Neural cell (in vitro differentiated cells): ENCODE data around the gene CSF2RB. TPM values are rescaled to one million over a fixed set of nuclear protein-coding genes. Genes with fewer than 3 reads are reported as not detected.

ENCODE experiments used
- H2AFZ ChIP-seq: fragments of 200-600, 300-800 bp; sonication (generic), shearing (Covaris generic); 2 replicates; pipeline ENCODE4 v1.6.0; 2014; ENCODE audit warnings: low read depth, mild to moderate bottlenecking, antibody characterized with exemption, low read length, moderate library complexity
- H3F3A ChIP-seq: fragments of 200-600 bp; shearing (Covaris generic); 2 replicates; pipeline ENCODE4 v1.6.1; 2016; ENCODE audit warnings: mild to moderate bottlenecking, moderate library complexity, mixed read lengths, antibody characterized with exemption, low read length; ENCODE audit not compliant: insufficient read depth, poor library complexity, severe bottlenecking
- H3K27ac ChIP-seq: fragments of 200-600, 300-800 bp; sonication (generic), shearing (Covaris generic); 2 replicates; pipeline ENCODE4 v1.5.1; 2014; ENCODE audit warnings: mild to moderate bottlenecking, low read length, moderate library complexity
- H3K27me3 ChIP-seq: fragments of 300-800, 200-600 bp; sonication (generic), shearing (Covaris generic); 2 replicates; pipeline ENCODE4 v1.6.0; 2014; ENCODE audit warnings: mild to moderate bottlenecking, low read depth, low read length, moderate library complexity; ENCODE audit not compliant: insufficient read depth
- H3K36me3 ChIP-seq: fragments of 300-800, 200-600 bp; sonication (generic), shearing (Covaris generic); 2 replicates; pipeline ENCODE4 v1.5.1; 2014; ENCODE audit warnings: mild to moderate bottlenecking, antibody characterized with exemption, low read length, moderate library complexity; ENCODE audit not compliant: insufficient read depth
- H3K4me2 ChIP-seq: fragments of 300-800, 200-600 bp; sonication (generic), shearing (Covaris generic); 2 replicates; pipeline ENCODE4 v1.6.0; 2014; ENCODE audit warnings: mild to moderate bottlenecking, low read length
- H3K4me3 ChIP-seq: fragments of 300-800, 200-600 bp; sonication (generic), shearing (Covaris generic); 2 replicates; pipeline ENCODE4 v1.5.1; 2014; ENCODE audit warnings: mild to moderate bottlenecking, low read length, moderate library complexity
- H3K79me2 ChIP-seq: fragments of 200-600 bp; shearing (Covaris generic); replicated peaks from 2 replicates; pipeline ENCODE4 v1.6.0; 2014; ENCODE audit warnings: mild to moderate bottlenecking, low read length, moderate library complexity; ENCODE audit not compliant: insufficient read depth
- H3K9ac ChIP-seq: fragments of 300-800, 200-600 bp; sonication (generic), shearing (Covaris generic); 2 replicates; pipeline ENCODE4 v1.6.1; 2016; ENCODE audit warnings: mild to moderate bottlenecking, low read length, mixed read lengths
- H3K9me2 ChIP-seq: fragments of 200-600 bp; shearing (Covaris generic); 2 replicates; pipeline ENCODE4 v1.6.1; 2016; ENCODE audit warnings: mild to moderate bottlenecking, low read length, mixed read lengths; ENCODE audit not compliant: insufficient read depth
- H3K9me3 ChIP-seq: fragments of 200-600, 300-800 bp; sonication (generic), shearing (Covaris generic); 2 replicates; pipeline ENCODE4 v1.6.1; 2016; ENCODE audit warnings: mild to moderate bottlenecking, mixed run types, low read length, moderate library complexity, mixed read lengths
- H4K20me1 ChIP-seq: fragments of 200-600 bp; shearing (Covaris generic); 2 replicates; pipeline ENCODE4 v1.6.1; 2016; ENCODE audit warnings: mild to moderate bottlenecking, mixed run types; ENCODE audit not compliant: insufficient read depth
- EP300 ChIP-seq: fragments of 450-650 bp; conservative IDR thresholded peaks from 2 replicates; pipeline ENCODE4 v1.6.1; 2014; ENCODE audit warnings: antibody characterized with exemption, mild to moderate bottlenecking, moderate library complexity; ENCODE audit not compliant: poor library complexity, severe bottlenecking
- EZH2 ChIP-seq: fragments of 200-600, 300-800 bp; shearing (Covaris generic), sonication (generic); IDR thresholded peaks from 2 replicates; pipeline ENCODE4 v1.6.1; 2014; ENCODE audit warnings: antibody characterized with exemption, low read length, borderline replicate concordance, mild to moderate bottlenecking; ENCODE audit not compliant: insufficient read depth, poor library complexity, severe bottlenecking
- MXI1 ChIP-seq: fragments of 450-650 bp; conservative IDR thresholded peaks from 2 replicates; pipeline ENCODE4 v1.6.1; 2014; ENCODE audit warnings: antibody characterized with exemption, mild to moderate bottlenecking; ENCODE audit not compliant: poor library complexity, severe bottlenecking
- POLR2AphosphoS5 ChIP-seq: IDR thresholded peaks from 2 replicates; pipeline ENCODE4 v1.6.1; 2012
- RAD21 ChIP-seq: fragments of 450-650 bp; conservative IDR thresholded peaks from 2 replicates; pipeline ENCODE4 v1.6.1; 2014; ENCODE audit warnings: antibody characterized with exemption, mild to moderate bottlenecking, moderate library complexity
- SMC3 ChIP-seq: fragments of 450-650 bp; conservative IDR thresholded peaks from 2 replicates; pipeline ENCODE4 v1.6.1; 2014; ENCODE audit warnings: antibody characterized with exemption, mild to moderate bottlenecking, moderate library complexity; ENCODE audit not compliant: poor library complexity
- TAF1 ChIP-seq: IDR thresholded peaks from 2 replicates; pipeline ENCODE4 v1.6.1; 2012; ENCODE audit warnings: low read depth
- polyA plus RNA-seq: library from polyadenylated mRNA; depleted of rRNA; stranded (reverse); fragments of >200 nt; gene quantifications from 2 replicates; pipeline ENCODE4 v1.2.3, GENCODE V29; 2014
- TF ChIP-seq, protein P1 (sequence below): IDR thresholded peaks from 2 replicates; pipeline ENCODE4 v1.6.1; 2012; ENCODE audit warnings: borderline replicate concordance
- TF ChIP-seq, protein P2 (sequence below): fragments of 450-650 bp; IDR thresholded peaks from 2 replicates; pipeline ENCODE4 v1.5.1; 2014; ENCODE audit warnings: antibody characterized with exemption, mild to moderate bottlenecking, moderate library complexity; ENCODE audit not compliant: poor library complexity, severe bottlenecking

The CSF2RB gene
- polyA plus RNA-seq, 1 donor from 2014 or later, result not detected

DNA sequence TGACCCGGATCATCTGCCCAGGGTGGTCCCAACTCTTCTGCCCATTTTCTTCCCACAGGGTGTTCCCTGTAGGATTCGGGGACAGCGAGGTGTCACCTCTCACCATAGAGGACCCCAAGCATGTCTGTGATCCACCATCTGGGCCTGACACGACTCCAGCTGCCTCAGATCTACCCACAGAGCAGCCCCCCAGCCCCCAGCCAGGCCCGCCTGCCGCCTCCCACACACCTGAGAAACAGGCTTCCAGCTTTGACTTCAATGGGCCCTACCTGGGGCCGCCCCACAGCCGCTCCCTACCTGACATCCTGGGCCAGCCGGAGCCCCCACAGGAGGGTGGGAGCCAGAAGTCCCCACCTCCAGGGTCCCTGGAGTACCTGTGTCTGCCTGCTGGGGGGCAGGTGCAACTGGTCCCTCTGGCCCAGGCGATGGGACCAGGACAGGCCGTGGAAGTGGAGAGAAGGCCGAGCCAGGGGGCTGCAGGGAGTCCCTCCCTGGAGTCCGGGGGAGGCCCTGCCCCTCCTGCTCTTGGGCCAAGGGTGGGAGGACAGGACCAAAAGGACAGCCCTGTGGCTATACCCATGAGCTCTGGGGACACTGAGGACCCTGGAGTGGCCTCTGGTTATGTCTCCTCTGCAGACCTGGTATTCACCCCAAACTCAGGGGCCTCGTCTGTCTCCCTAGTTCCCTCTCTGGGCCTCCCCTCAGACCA is 24.0 kb downstream of the CSF2RB start:
- H3K4me2 ChIP-seq, result no peak overlapping the region
- no peaks in the 10 kb centered on the region for H3K36me3 ChIP-seq
- H4K20me1 ChIP-seq, result no peaks in the 10 kb centered on the region
- no peaks in the 10 kb centered on the region for H3F3A ChIP-seq
- H3K27ac ChIP-seq, result no peak overlapping the region
- H3K4me3 ChIP-seq, result no peak overlapping the region
- no peaks in the 10 kb centered on the region for H3K9me2 ChIP-seq
- no peak overlapping the region for H2AFZ ChIP-seq
- TF ChIP-seq MXI1 (no peak), POLR2AphosphoS5 (no peak), EZH2 (no peak), SMC3 (no peak), RAD21 (no peak), EP300 (no peak)
- TF ChIP-seq, protein P1, sequence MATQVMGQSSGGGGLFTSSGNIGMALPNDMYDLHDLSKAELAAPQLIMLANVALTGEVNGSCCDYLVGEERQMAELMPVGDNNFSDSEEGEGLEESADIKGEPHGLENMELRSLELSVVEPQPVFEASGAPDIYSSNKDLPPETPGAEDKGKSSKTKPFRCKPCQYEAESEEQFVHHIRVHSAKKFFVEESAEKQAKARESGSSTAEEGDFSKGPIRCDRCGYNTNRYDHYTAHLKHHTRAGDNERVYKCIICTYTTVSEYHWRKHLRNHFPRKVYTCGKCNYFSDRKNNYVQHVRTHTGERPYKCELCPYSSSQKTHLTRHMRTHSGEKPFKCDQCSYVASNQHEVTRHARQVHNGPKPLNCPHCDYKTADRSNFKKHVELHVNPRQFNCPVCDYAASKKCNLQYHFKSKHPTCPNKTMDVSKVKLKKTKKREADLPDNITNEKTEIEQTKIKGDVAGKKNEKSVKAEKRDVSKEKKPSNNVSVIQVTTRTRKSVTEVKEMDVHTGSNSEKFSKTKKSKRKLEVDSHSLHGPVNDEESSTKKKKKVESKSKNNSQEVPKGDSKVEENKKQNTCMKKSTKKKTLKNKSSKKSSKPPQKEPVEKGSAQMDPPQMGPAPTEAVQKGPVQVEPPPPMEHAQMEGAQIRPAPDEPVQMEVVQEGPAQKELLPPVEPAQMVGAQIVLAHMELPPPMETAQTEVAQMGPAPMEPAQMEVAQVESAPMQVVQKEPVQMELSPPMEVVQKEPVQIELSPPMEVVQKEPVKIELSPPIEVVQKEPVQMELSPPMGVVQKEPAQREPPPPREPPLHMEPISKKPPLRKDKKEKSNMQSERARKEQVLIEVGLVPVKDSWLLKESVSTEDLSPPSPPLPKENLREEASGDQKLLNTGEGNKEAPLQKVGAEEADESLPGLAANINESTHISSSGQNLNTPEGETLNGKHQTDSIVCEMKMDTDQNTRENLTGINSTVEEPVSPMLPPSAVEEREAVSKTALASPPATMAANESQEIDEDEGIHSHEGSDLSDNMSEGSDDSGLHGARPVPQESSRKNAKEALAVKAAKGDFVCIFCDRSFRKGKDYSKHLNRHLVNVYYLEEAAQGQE, result no peak
- TF ChIP-seq, protein P2, sequence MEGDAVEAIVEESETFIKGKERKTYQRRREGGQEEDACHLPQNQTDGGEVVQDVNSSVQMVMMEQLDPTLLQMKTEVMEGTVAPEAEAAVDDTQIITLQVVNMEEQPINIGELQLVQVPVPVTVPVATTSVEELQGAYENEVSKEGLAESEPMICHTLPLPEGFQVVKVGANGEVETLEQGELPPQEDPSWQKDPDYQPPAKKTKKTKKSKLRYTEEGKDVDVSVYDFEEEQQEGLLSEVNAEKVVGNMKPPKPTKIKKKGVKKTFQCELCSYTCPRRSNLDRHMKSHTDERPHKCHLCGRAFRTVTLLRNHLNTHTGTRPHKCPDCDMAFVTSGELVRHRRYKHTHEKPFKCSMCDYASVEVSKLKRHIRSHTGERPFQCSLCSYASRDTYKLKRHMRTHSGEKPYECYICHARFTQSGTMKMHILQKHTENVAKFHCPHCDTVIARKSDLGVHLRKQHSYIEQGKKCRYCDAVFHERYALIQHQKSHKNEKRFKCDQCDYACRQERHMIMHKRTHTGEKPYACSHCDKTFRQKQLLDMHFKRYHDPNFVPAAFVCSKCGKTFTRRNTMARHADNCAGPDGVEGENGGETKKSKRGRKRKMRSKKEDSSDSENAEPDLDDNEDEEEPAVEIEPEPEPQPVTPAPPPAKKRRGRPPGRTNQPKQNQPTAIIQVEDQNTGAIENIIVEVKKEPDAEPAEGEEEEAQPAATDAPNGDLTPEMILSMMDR, result no peak
- no peak overlapping the region for H3K9ac ChIP-seq
- no peaks in the 10 kb centered on the region for H3K9me3 ChIP-seq
- no peaks in the 10 kb centered on the region for H3K79me2 ChIP-seq
- no peaks in the 10 kb centered on the region for H3K27me3 ChIP-seq

DNA sequence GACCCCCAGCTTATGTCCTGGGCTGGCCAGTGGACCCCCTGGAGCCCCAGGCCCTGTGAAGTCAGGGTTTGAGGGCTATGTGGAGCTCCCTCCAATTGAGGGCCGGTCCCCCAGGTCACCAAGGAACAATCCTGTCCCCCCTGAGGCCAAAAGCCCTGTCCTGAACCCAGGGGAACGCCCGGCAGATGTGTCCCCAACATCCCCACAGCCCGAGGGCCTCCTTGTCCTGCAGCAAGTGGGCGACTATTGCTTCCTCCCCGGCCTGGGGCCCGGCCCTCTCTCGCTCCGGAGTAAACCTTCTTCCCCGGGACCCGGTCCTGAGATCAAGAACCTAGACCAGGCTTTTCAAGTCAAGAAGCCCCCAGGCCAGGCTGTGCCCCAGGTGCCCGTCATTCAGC is 24.6 kb downstream of the CSF2RB start:
- Histone ChIP-seq H3K9me2 (no peaks in the 10 kb centered on the region), H4K20me1 (no peaks in the 10 kb centered on the region), H2AFZ (no peak overlapping the region), H3K4me3 (no peak overlapping the region), H3K9me3 (no peaks in the 10 kb centered on the region), H3K36me3 (no peaks in the 10 kb centered on the region), H3K27me3 (no peaks in the 10 kb centered on the region), H3K9ac (no peak overlapping the region), H3K4me2 (no peak overlapping the region), H3F3A (no peaks in the 10 kb centered on the region), H3K79me2 (no peaks in the 10 kb centered on the region), H3K27ac (no peak overlapping the region)
- TF ChIP-seq, protein P2, result no peak
- TF ChIP-seq RAD21, result no peak
- TF ChIP-seq TAF1, result no peak
- no peak for TF ChIP-seq EZH2
- no peak for TF ChIP-seq SMC3
- TF ChIP-seq EP300, result no peak
- TF ChIP-seq POLR2AphosphoS5, result no peak
